ENCODE measurements around the gene MAPK6. TPM values are rescaled to one million over a fixed set of nuclear protein-coding genes. Genes with fewer than 3 reads are reported as not detected.
A peak's percentile ranks its signal among the peaks of the same experiment; 100 is the strongest.

MAPK6 gene
- total and polyA plus RNA-seq, 9 of the 15 experiments (the other 6 are each of a cell fraction or from before 2014, with no cell fraction given): 28.5 to 97.1 (median 74.0) TPM

GRCh38 chr15:52103217-52104207 is 84.5 kb downstream of the MAPK6 start (continued):
- TF ChIP-seq FOSL1 (tag; conservative IDR thresholded peaks at IDR 0.05): peak; percentile 92
- TF ChIP-seq ZBTB34 (CRISPR knock-in tag; IDR thresholded peaks at IDR 0.05): no peak
- TF ChIP-seq ZNF354B (CRISPR knock-in tag; IDR thresholded peaks at IDR 0.05): no peak
- TF ChIP-seq CTBP1 (IDR thresholded peaks at IDR 0.05; ENCODE audit: borderline replicate concordance): peak; percentile 29; the same call in 1 of the 2 replicates
- TF ChIP-seq JUN (IDR thresholded peaks at IDR 0.05; ENCODE audit: borderline replicate concordance, low read depth, low read length): peak; percentile 77
- no peak for TF ChIP-seq JUN (CRISPR knock-in tag; IDR thresholded peaks at IDR 0.05; ENCODE audit: borderline replicate concordance)
- TF ChIP-seq TEAD1 (CRISPR knock-in tag; IDR thresholded peaks at IDR 0.05): no peak
- no peak for TF ChIP-seq DNMT1 (IDR thresholded peaks at IDR 0.05)
- no peak for TF ChIP-seq COPS2 (conservative IDR thresholded peaks at IDR 0.05)

All from K562 (cell line).